Superior temporal gyrus (tissue), 1 donor: ENCODE data around the gene GABBR1.

ENCODE experiments used
- DNase-seq: peaks from one replicate; pipeline ENCODE4 v3.0.0-alpha.2; 2016; ENCODE audit errors: extremely low spot score

Gene GABBR1

GRCh38 chr6:29527564-29527963 lies 105.4 kb downstream of the GABBR1 start:
- no peak for DNase-seq

GRCh38 chr6:29527126-29527525 lies 105.9 kb downstream of the GABBR1 start:
- no peak for DNase-seq

GRCh38 chr6:29525311-29525639 lies 107.7 kb downstream of the GABBR1 start:
- DNase-seq: no peak

GRCh38 chr6:29524444-29525310 lies 108.3 kb downstream of the GABBR1 start:
- DNase-seq: no peak

- no peak for DNase-seq
These were observed 108.9 kb downstream of the GABBR1 start for GRCh38 chr6:29524044-29524443.

GRCh38 chr6:29522227-29522626 lies 110.8 kb downstream of the GABBR1 start:
- DNase-seq: no peak

GRCh38 chr6:29521006-29521680 lies 111.8 kb downstream of the GABBR1 start:
- no peak for DNase-seq

- DNase-seq: no peak
These were observed 112.8 kb downstream of the GABBR1 start for GRCh38 chr6:29520232-29520631.

GRCh38 chr6:29519291-29520010 lies 113.5 kb downstream of the GABBR1 start:
- DNase-seq: no peak

GRCh38 chr6:29517728-29518440 lies 115.1 kb downstream of the GABBR1 start:
- DNase-seq: no peak

GRCh38 chr6:29517245-29517644 lies 115.7 kb downstream of the GABBR1 start:
- DNase-seq: no peak

GRCh38 chr6:29516108-29516507 lies 116.9 kb downstream of the GABBR1 start:
- DNase-seq: no peak

GRCh38 chr6:29510746-29511300 lies 122.2 kb downstream of the GABBR1 start:
- DNase-seq: no peak

GRCh38 chr6:29510202-29510601 lies 122.8 kb downstream of the GABBR1 start:
- no peak for DNase-seq
